Measurements from ENCODE around the gene NFIL3. TPM values are rescaled to one million over a fixed set of nuclear protein-coding genes. Genes with fewer than 3 reads are reported as not detected.

The NFIL3 gene
- polyA plus RNA-seq, 1 donor from 2014 or later: 31.6 TPM

GRCh38 chr9:91436841-91437240, 13.2 kb upstream of the NFIL3 start:
- Histone ChIP-seq H4K20me1 (ENCODE audit: insufficient read depth) (no peaks in the 10 kb centered on the region), H3F3A (ENCODE audit: insufficient read depth, low read length, poor library complexity, severe bottlenecking) (no peaks in the 10 kb centered on the region), H3K79me2 (replicated peaks; ENCODE audit: insufficient read depth, low read length) (no peaks in the 10 kb centered on the region), H3K4me2 (ENCODE audit: low read length) (no peak overlapping the region), H3K9me3 (ENCODE audit: low read length) (no peaks in the 10 kb centered on the region), H3K27ac (ENCODE audit: low read length) (no peak overlapping the region), H2AFZ (ENCODE audit: low read depth, low read length) (no peak overlapping the region), H3K4me3 (ENCODE audit: low read length) (no peak overlapping the region), H3K27me3 (ENCODE audit: insufficient read depth, low read depth, low read length) (no peaks in the 10 kb centered on the region), H3K9me2 (ENCODE audit: insufficient read depth, low read length) (no peaks in the 10 kb centered on the region), H3K9ac (ENCODE audit: low read length) (no peak overlapping the region), H3K36me3 (ENCODE audit: insufficient read depth, low read length) (no peaks in the 10 kb centered on the region)
- TF ChIP-seq EZH2 (IDR thresholded peaks at IDR 0.05; ENCODE audit: borderline replicate concordance, insufficient read depth, low read length, poor library complexity, severe bottlenecking) (no peak), POLR2AphosphoS5 (IDR thresholded peaks at IDR 0.05) (no peak), REST (IDR thresholded peaks at IDR 0.05; ENCODE audit: borderline replicate concordance) (no peak), EP300 (conservative IDR thresholded peaks at IDR 0.05; ENCODE audit: poor library complexity, severe bottlenecking) (no peak), SMC3 (conservative IDR thresholded peaks at IDR 0.05; ENCODE audit: poor library complexity) (no peak), RAD21 (conservative IDR thresholded peaks at IDR 0.05) (no peak), TAF1 (IDR thresholded peaks at IDR 0.05; ENCODE audit: low read depth) (no peak), MXI1 (conservative IDR thresholded peaks at IDR 0.05; ENCODE audit: poor library complexity, severe bottlenecking) (no peak), CTCF (IDR thresholded peaks at IDR 0.05; ENCODE audit: poor library complexity, severe bottlenecking) (no peak)

- Histone ChIP-seq H3K4me3 (ENCODE audit: low read length) (no peak overlapping the region), H3K36me3 (ENCODE audit: insufficient read depth, low read length) (no peaks in the 10 kb centered on the region), H3F3A (ENCODE audit: insufficient read depth, low read length, poor library complexity, severe bottlenecking) (no peaks in the 10 kb centered on the region), H3K9me2 (ENCODE audit: insufficient read depth, low read length) (no peaks in the 10 kb centered on the region), H3K27ac (ENCODE audit: low read length) (no peak overlapping the region), H3K9me3 (ENCODE audit: low read length) (no peaks in the 10 kb centered on the region), H3K4me2 (ENCODE audit: low read length) (no peak overlapping the region), H3K27me3 (ENCODE audit: insufficient read depth, low read depth, low read length) (no peaks in the 10 kb centered on the region), H2AFZ (ENCODE audit: low read depth, low read length) (no peak overlapping the region), H4K20me1 (ENCODE audit: insufficient read depth) (no peaks in the 10 kb centered on the region), H3K79me2 (replicated peaks; ENCODE audit: insufficient read depth, low read length) (no peaks in the 10 kb centered on the region), H3K9ac (ENCODE audit: low read length) (no peak overlapping the region)
- TF ChIP-seq POLR2AphosphoS5 (IDR thresholded peaks at IDR 0.05) (no peak), EP300 (conservative IDR thresholded peaks at IDR 0.05; ENCODE audit: poor library complexity, severe bottlenecking) (no peak), RAD21 (conservative IDR thresholded peaks at IDR 0.05) (no peak), REST (IDR thresholded peaks at IDR 0.05; ENCODE audit: borderline replicate concordance) (no peak), SMC3 (conservative IDR thresholded peaks at IDR 0.05; ENCODE audit: poor library complexity) (no peak), TAF1 (IDR thresholded peaks at IDR 0.05; ENCODE audit: low read depth) (no peak), EZH2 (IDR thresholded peaks at IDR 0.05; ENCODE audit: borderline replicate concordance, insufficient read depth, low read length, poor library complexity, severe bottlenecking) (no peak), CTCF (IDR thresholded peaks at IDR 0.05; ENCODE audit: poor library complexity, severe bottlenecking) (no peak), MXI1 (conservative IDR thresholded peaks at IDR 0.05; ENCODE audit: poor library complexity, severe bottlenecking) (no peak)
These were observed 9.5 kb upstream of the NFIL3 start for GRCh38 chr9:91433180-91433579.
